Panc1 (cell line): Measurements from ENCODE around the gene SELENOS. TPM values are rescaled to one million over a fixed set of nuclear protein-coding genes. Genes with fewer than 3 reads are reported as not detected.

Source experiments
- ATAC-seq: fragments of 200-7000 bp; cut with Tn5 transposase; 2 replicates; pipeline ENCODE4 v1.9.1; 2020; ENCODE audit warnings: mild to moderate bottlenecking, moderate library complexity
- BruUV-seq: library from RNA; stranded (reverse); fragments of 400-500 nt; replicated peaks from 2 replicates; lab custom pipeline; 2021; lab: Mats Ljungman, UMichigan
- CTCF ChIA-PET: fragments of 300-600 bp; sonication (Branson Sonifier 250); formaldehyde crosslinking; loops from one replicate; lab custom pipeline; 2022; ENCODE audit warnings: antibody characterized with exemption; lab: Charles Lee
- POLR2A ChIA-PET: fragments of 300-600 bp; sonication (Branson Sonifier 250); formaldehyde crosslinking; loops from one replicate; lab custom pipeline; 2022; ENCODE audit warnings: antibody characterized with exemption; lab: Charles Lee
- DNase-seq: peaks from one replicate; pipeline ENCODE4 v3.0.0-alpha.2; 2010; ENCODE audit warnings: low read depth, low spot score
- H3K27ac ChIP-seq: 2 replicates; pipeline ENCODE4 v1.5.1; 2011; ENCODE audit warnings: mild to moderate bottlenecking, low read length, inconsistent platforms
- H3K27me3 ChIP-seq: fragments of 200-500 bp; sonication (Bioruptor generic); 2 replicates; pipeline ENCODE4 v1.6.0; 2014; ENCODE audit warnings: low read length, inconsistent platforms; ENCODE audit not compliant: control insufficient read depth, insufficient read depth
- H3K36me3 ChIP-seq: fragments of 200-500 bp; sonication (Bioruptor generic); 2 replicates; pipeline ENCODE4 v1.5.1; 2014; ENCODE audit warnings: inconsistent platforms, mild to moderate bottlenecking, low read length, moderate library complexity; ENCODE audit not compliant: control insufficient read depth, insufficient read depth
- H3K4me1 ChIP-seq: 2 replicates; pipeline ENCODE4 v1.5.1; 2011; ENCODE audit warnings: inconsistent platforms, mild to moderate bottlenecking, low read length, moderate library complexity; ENCODE audit not compliant: control insufficient read depth, insufficient read depth
- H3K4me3 ChIP-seq, 2 experiments: 2 replicates each; pipeline ENCODE4 v1.5.1; 2011 to 2012; ENCODE audit warnings: low read depth in 2 of 2, low read length in 2 of 2, mild to moderate bottlenecking in 2 of 2, inconsistent platforms in 1 of 2, moderate library complexity in 1 of 2
- H3K9me3 ChIP-seq: fragments of 200-500 bp; sonication (Bioruptor generic); 2 replicates; pipeline ENCODE4 v1.5.1; 2014; ENCODE audit warnings: low read depth, mild to moderate bottlenecking, inconsistent platforms, low read length, moderate library complexity; ENCODE audit not compliant: control insufficient read depth, insufficient read depth
- CTCF ChIP-seq: fragments of 450-650 bp; IDR thresholded peaks from 2 replicates; pipeline ENCODE4 v1.5.1; 2017; ENCODE audit warnings: mild to moderate bottlenecking
- POLR2AphosphoS5 ChIP-seq: IDR thresholded peaks from 2 replicates; pipeline ENCODE4 v1.6.1; 2012; ENCODE audit warnings: mild to moderate bottlenecking, low read depth, low read length, moderate library complexity
- REST ChIP-seq, 2 experiments: IDR thresholded peaks; 2 replicates each; pipeline ENCODE4 v1.6.1; 2011 to 2012; ENCODE audit warnings: low read depth in 2 of 2, control low read depth in 1 of 2, low read length in 1 of 2, mild to moderate bottlenecking in 1 of 2, moderate library complexity in 1 of 2; ENCODE audit not compliant: insufficient read depth in 1 of 2
- SIN3A ChIP-seq: IDR thresholded peaks from 2 replicates; pipeline ENCODE4 v1.6.1; 2012; ENCODE audit warnings: low read depth, mild to moderate bottlenecking, low read length, moderate library complexity, borderline replicate concordance; ENCODE audit not compliant: insufficient read depth
- TCF7L2 ChIP-seq: IDR thresholded peaks from 2 replicates; pipeline ENCODE4 v1.6.1; 2011; ENCODE audit warnings: mild to moderate bottlenecking, low read depth, low read length, inconsistent platforms
- in situ Hi-C: cut with HindIII; loops from 2 replicates; pipeline ENCODE4 v1.10.0; 2016; ENCODE audit warnings: low sequenced_read_pairs, low pct_unique_long_range_greater_than_20kb
- intact Hi-C: fragments of 100-400 bp; cut with micrococcal nuclease; formaldehyde crosslinking; loops from one replicate; pipeline ENCODE4 v1.10.0; 2022; ENCODE audit not compliant: unreplicated experiment
- total RNA-seq: library from RNA; stranded (reverse); gene quantifications from one replicate; pipeline ENCODE4 v1.2.1, GENCODE V29; 2021; ENCODE audit not compliant: unreplicated experiment

Gene SELENOS
- total RNA-seq, 1 experiment from 2014 or later = 74.9 TPM

GRCh38 chr15:101228313-101228712 is 49.0 kb downstream of the SELENOS start:
- POLR2A ChIA-PET = no interaction called here
- Histone ChIP-seq H3K36me3 (no peaks in the 10 kb centered on the region; the same call in 1 of the 2 replicates), H3K9me3 (no peaks in the 10 kb centered on the region), H3K4me1 (0 out of 2 replicates have a peak, but pooled peaks cover 11% of the 10 kb centered on the region), H3K4me3 (no peak overlapping the region), H3K27ac (no peak overlapping the region), H3K27me3 (no peaks in the 10 kb centered on the region)
- intact Hi-C loops (no loop called here), in situ Hi-C loops (no loop called here)
- BruUV-seq = no TSS peak
- ATAC-seq (no peak), DNase-seq (no peak)
- CTCF ChIA-PET = no interaction called here
- no peak for TF ChIP-seq CTCF
- TF ChIP-seq SIN3A = no peak
- TF ChIP-seq TCF7L2 = no peak

- in situ Hi-C loops (no loop called here), intact Hi-C loops (no loop called here)
- ChIA-PET CTCF (no interaction called here), POLR2A (no interaction called here)
- ATAC-seq (no peak), DNase-seq (no peak)
- Histone ChIP-seq H3K9me3 (no peaks in the 10 kb centered on the region), H3K4me3 (no peak overlapping the region), H3K27ac (no peak overlapping the region), H3K4me1 (peaks cover 16% of the 10 kb centered on the region; the same call in 1 of the 2 replicates), H3K27me3 (no peaks in the 10 kb centered on the region), H3K36me3 (no peaks in the 10 kb centered on the region)
- no TSS peak for BruUV-seq
- no peak for TF ChIP-seq CTCF
- no peak for TF ChIP-seq TCF7L2
- TF ChIP-seq POLR2AphosphoS5 = no peak
- TF ChIP-seq SIN3A = no peak
- TF ChIP-seq REST (IDR thresholded peaks at IDR 0.05; ENCODE audit: insufficient read depth in 1 of 2, low read depth in 2 of 2, low read length in 1 of 2) = no peak
Observed at GRCh38 chr15:101225658-101226057, 51.6 kb downstream of the SELENOS start.

Other genes with a start within 250 kb of the SELENOS start
- 50.8 TPM for gene CHSY1, start 25.4 kb downstream of the SELENOS start, total RNA-seq
- 98.0 TPM for gene SNRPA1, start 17.8 kb upstream of the SELENOS start, total RNA-seq
- gene PCSK6, start 212.2 kb upstream of the SELENOS start, total RNA-seq = 10.6 TPM